Psoas muscle (tissue), 8 donors: ENCODE measurements around the gene IGFBP6. TPM values are rescaled to one million over a fixed set of nuclear protein-coding genes. Genes with fewer than 3 reads are reported as not detected.

ENCODE experiments used
- ATAC-seq, 4 donors: fragments of 200-7000 bp; cut with Tn5 transposase; one replicate each; pipeline ENCODE4 v1.9.1; 2020; ENCODE audit warnings: moderate library complexity in 3 of 4, mild to moderate bottlenecking in 2 of 4
- DNase-seq, 2 donors: peaks; one replicate each; pipeline ENCODE4 v3.0.0-alpha.2; 2020
- H3K27ac ChIP-seq: fragments of 200-600 bp; one replicate; pipeline ENCODE4 v1.8.0; 2022
- H3K27me3 ChIP-seq, 3 donors: fragments of 200-600 bp in 1 of 3; one replicate each; pipeline versions ENCODE4 v1.6.1 to v1.8.0; 2013 to 2022; ENCODE audit warnings: low read length in 2 of 3, mild to moderate bottlenecking in 2 of 3, moderate library complexity in 1 of 3; ENCODE audit not compliant: insufficient read depth in 3 of 3
- H3K36me3 ChIP-seq, 2 donors: fragments of 200-600 bp in 1 of 2; one replicate each; pipeline versions ENCODE4 v1.6.1 to v1.8.0; 2013 to 2022; ENCODE audit warnings: low read depth in 1 of 2, mild to moderate bottlenecking in 1 of 2, moderate library complexity in 1 of 2; ENCODE audit not compliant: insufficient read depth in 1 of 2
- H3K4me1 ChIP-seq: fragments of 200-600 bp; one replicate; pipeline ENCODE4 v1.8.0; 2022
- H3K4me3 ChIP-seq: fragments of 200-600 bp; one replicate; pipeline ENCODE4 v1.8.0; 2022; ENCODE audit warnings: mild to moderate bottlenecking
- H3K9me3 ChIP-seq: fragments of 200-600 bp; one replicate; pipeline ENCODE4 v1.8.0; 2022
- CTCF ChIP-seq: fragments of 200-600 bp; IDR thresholded peaks from one replicate; pipeline ENCODE4 v1.8.0; 2022; ENCODE audit warnings: antibody characterized with exemption
- WGBS, 3 donors: extraction: QIAGEN DNeasy Blood & Tissue Kit; methylation state at CpG; one replicate each; pipeline versions ENCODE4 v1.1.6 to v1.1.7; 2013; 5-methylcytosine and 5-hydroxymethylcytosine counted together
- intact Hi-C, 2 donors: fragments of 100-400 bp; cut with DNase I; formaldehyde crosslinking; loops; one replicate each; pipeline versions ENCODE4 v1.11.0 to v1.14.2; 2022
- polyA plus RNA-seq, 3 donors: library from polyadenylated mRNA; stranded (reverse); fragments of 200-250 nt; gene quantifications; one replicate each; pipeline ENCODE4 v1.2.3, GENCODE V29; 2013
- total RNA-seq, 4 donors: library from RNA; stranded (reverse); fragmentation: NEBNext Ultra II Directional in 2 of 4; extraction: Animal tissue kit (Norgen Biotek cat#: 25700) in 2 of 4; gene quantifications; one replicate each; pipeline versions ENCODE4 v1.2.1 to v1.2.4, GENCODE V29; 2021 to 2023
- donor health status: healthy with polysubstance abuse.
- donor health status: DM: no; HTN: no; CAD: no; lungs with moderate emphysema.
- donor health status: Bipolar disorder and iron deficiency.
- donor health status: healthy.
- donor health status: DM: yes; HTN: yes; CAD: no.
- donor health status: DM: no; HTN: no; CAD: no.
- donor health status: DM: no; HTN: no; CAD: no.
- donor health status: DM: yes; HTN: yes; CAD: no.

IGFBP6 gene
- total and polyA plus RNA-seq, 7 donors, result 6.4 to 27.0 (median 21.3) TPM

- peak overlapping the region; percentile 55 for H3K27ac ChIP-seq
- peaks cover 0 to 76% of the 10 kb centered on the region in 2 donors for H3K36me3 ChIP-seq
- WGBS, 3 donors, result 71 to 77% (median 76%) methylated on average over 18 to 20 of the region's 20 CpGs
- H3K4me1 ChIP-seq, result peaks cover 26% of the 10 kb centered on the region
- no peak for TF ChIP-seq CTCF
- intact Hi-C loops, result no loop called here
- H3K9me3 ChIP-seq, result no peaks in the 10 kb centered on the region
- ATAC-seq (no peak), DNase-seq (peak; percentile 16 to 58)
- H3K27me3 ChIP-seq, result no peaks in the 10 kb centered on the region
- H3K4me3 ChIP-seq, result no peak overlapping the region
Observed at GRCh38 chr12:53062011-53062961, 35.2 kb upstream of the IGFBP6 start.

GRCh38 chr12:53062977-53063707 lies 34.3 kb upstream of the IGFBP6 start:
- Histone ChIP-seq H3K4me1 (peaks cover 26% of the 10 kb centered on the region), H3K36me3 (peaks cover 0 to 74% of the 10 kb centered on the region in 2 donors), H3K27ac (peak overlapping the region; percentile 55), H3K4me3 (no peak overlapping the region), H3K9me3 (no peaks in the 10 kb centered on the region), H3K27me3 (no peaks in the 10 kb centered on the region)
- intact Hi-C loops, result no loop called here
- 51 to 66% (median 55%) methylated on average over 14 of the region's 14 CpGs for WGBS, 3 donors
- peak; percentile 17 to 58 for DNase-seq
- no peak for TF ChIP-seq CTCF
- ATAC-seq, result no peak

- no peak for TF ChIP-seq CTCF
- Histone ChIP-seq H3K27me3 (no peaks in the 10 kb centered on the region), H3K4me3 (no peak overlapping the region), H3K9me3 (no peaks in the 10 kb centered on the region), H3K4me1 (peaks cover 26% of the 10 kb centered on the region), H3K27ac (peak overlapping the region; percentile 33), H3K36me3 (peaks cover 0 to 67% of the 10 kb centered on the region in 2 donors)
- intact Hi-C loops, result no loop called here
- DNase-seq (peak; percentile 73 to 80), ATAC-seq (peak in 2 of 4 donors; percentile 17 to 18)
- WGBS, 3 donors, result 45 to 57% (median 47%) methylated on average over 13 of the region's 13 CpGs
Observed at GRCh38 chr12:53063708-53064612, 33.5 kb upstream of the IGFBP6 start.
